GM23338 (cell line): Measurements from ENCODE around the gene CMIP.

Experiments
- EZH2 ChIP-seq: fragments of 200-600 bp; sonication (generic); IDR thresholded peaks from one replicate; pipeline ENCODE4 v1.8.0; 2017; ENCODE audit warnings: antibody characterized with exemption, mild to moderate bottlenecking, low read depth; ENCODE audit not compliant: unreplicated experiment
- STAT1 ChIP-seq: IDR thresholded peaks from one replicate; pipeline ENCODE4 v1.6.1; 2016; ENCODE audit warnings: antibody characterized with exemption; ENCODE audit not compliant: unreplicated experiment
- TF ChIP-seq, protein P1 (sequence below): IDR thresholded peaks from 2 replicates; pipeline ENCODE4 v1.6.1; 2016; ENCODE audit warnings: antibody characterized with exemption
- TF ChIP-seq, protein P2 (sequence below), 2 experiments: fragments of 200-600 bp in 1 of 2; sonication (generic) in 1 of 2; conservative IDR thresholded peaks; 2 replicates each; pipeline versions ENCODE4 v1.5.1 to v1.6.1; 2016 to 2017; ENCODE audit warnings: antibody characterized with exemption in 2 of 2, low read depth in 2 of 2, mild to moderate bottlenecking in 2 of 2, moderate library complexity in 1 of 2

DNA sequence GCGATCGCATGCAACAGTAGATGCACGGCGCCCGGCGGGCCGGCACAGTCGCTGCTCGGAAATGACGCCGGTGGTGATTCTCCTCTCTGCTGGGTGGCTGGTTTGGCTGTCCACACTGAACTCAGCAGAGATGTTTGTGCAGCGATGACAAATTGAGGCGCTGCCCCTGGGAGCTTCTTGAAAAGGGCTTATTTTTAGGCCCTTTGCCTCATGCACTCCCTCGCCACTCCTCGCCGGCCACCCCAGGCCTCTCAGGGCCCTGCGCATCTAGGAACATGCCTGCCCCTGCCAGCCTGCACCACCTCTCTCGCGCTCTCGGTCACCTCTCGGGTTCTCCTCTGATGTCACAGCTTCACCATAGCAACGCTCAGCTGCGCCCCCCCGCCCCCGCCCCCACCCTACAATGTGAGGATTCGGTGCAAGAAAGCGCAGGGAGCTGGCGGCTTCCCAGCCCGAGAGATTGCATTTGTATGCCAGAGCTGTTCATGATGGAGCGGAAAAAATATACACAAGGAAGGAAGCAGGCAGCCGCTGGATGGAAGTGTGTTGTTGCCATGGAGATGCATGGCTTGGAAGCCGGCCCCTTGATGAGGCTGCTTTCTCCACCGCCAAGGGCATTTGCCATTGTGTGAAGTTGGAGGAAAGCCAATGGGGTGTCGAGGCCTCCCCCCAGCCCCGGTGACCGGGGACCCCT lies 253.2 kb downstream of the CMIP start:
- TF ChIP-seq, protein P1, sequence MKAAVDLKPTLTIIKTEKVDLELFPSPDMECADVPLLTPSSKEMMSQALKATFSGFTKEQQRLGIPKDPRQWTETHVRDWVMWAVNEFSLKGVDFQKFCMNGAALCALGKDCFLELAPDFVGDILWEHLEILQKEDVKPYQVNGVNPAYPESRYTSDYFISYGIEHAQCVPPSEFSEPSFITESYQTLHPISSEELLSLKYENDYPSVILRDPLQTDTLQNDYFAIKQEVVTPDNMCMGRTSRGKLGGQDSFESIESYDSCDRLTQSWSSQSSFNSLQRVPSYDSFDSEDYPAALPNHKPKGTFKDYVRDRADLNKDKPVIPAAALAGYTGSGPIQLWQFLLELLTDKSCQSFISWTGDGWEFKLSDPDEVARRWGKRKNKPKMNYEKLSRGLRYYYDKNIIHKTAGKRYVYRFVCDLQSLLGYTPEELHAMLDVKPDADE: no peak
- TF ChIP-seq, protein P2, sequence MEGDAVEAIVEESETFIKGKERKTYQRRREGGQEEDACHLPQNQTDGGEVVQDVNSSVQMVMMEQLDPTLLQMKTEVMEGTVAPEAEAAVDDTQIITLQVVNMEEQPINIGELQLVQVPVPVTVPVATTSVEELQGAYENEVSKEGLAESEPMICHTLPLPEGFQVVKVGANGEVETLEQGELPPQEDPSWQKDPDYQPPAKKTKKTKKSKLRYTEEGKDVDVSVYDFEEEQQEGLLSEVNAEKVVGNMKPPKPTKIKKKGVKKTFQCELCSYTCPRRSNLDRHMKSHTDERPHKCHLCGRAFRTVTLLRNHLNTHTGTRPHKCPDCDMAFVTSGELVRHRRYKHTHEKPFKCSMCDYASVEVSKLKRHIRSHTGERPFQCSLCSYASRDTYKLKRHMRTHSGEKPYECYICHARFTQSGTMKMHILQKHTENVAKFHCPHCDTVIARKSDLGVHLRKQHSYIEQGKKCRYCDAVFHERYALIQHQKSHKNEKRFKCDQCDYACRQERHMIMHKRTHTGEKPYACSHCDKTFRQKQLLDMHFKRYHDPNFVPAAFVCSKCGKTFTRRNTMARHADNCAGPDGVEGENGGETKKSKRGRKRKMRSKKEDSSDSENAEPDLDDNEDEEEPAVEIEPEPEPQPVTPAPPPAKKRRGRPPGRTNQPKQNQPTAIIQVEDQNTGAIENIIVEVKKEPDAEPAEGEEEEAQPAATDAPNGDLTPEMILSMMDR (conservative IDR thresholded peaks at IDR 0.05; ENCODE audit: low read depth in 2 of 2): no peak
- TF ChIP-seq EZH2 (no peak), STAT1 (no peak)
